Measurements from ENCODE around the gene DVL1. TPM values are rescaled to one million over a fixed set of nuclear protein-coding genes. Genes with fewer than 3 reads are reported as not detected.

DVL1 gene
- total and polyA plus RNA-seq, 9 of the 15 experiments (the other 6 are each of a cell fraction or from before 2014, with no cell fraction given): 0.62 to 135 (median 24.3) TPM

DNA sequence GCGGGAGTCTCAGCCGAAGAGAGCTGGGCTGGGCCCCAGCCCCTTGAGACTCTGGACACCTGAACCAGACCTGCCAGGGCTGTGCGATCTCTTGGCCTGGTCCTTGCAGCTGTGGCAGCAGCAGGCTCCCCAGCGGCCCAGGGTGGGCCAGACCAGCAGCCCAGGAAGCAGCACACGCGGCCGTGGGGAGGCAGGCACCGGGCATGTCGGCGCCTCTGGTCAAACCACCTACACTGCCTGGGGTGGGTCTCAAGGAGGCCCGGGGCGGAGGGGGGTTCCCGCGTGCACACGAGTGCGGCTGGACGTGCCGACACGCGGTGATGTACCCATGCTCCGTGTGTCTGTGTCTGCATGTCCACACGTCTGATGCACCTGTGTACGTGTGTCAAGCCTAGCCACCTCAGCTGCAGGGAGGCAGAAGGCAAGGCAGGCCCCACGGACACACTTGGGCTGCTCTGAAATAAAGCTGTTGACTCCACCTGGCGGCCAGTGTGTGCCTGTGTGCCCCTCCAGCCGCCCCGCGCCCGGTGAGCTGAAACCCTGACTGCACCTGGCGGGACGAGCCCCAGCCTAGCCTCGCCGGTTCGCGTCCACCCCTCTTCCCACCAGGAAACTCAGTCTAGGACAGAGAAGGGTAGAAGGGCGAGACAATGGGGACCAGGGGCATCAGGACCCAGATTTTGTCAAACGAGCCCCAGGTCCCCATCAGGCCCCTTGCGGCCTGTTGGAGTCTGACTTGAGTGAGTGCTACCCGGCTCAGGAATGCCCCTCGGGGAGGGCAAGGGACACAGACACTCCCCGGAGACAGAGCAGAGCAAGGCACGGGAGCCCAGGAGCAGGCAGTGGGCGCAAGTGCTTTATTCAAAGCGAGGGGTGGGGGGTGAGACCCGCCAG is 57.4 kb downstream of the DVL1 start (continued):
- TF ChIP-seq, protein P1, sequence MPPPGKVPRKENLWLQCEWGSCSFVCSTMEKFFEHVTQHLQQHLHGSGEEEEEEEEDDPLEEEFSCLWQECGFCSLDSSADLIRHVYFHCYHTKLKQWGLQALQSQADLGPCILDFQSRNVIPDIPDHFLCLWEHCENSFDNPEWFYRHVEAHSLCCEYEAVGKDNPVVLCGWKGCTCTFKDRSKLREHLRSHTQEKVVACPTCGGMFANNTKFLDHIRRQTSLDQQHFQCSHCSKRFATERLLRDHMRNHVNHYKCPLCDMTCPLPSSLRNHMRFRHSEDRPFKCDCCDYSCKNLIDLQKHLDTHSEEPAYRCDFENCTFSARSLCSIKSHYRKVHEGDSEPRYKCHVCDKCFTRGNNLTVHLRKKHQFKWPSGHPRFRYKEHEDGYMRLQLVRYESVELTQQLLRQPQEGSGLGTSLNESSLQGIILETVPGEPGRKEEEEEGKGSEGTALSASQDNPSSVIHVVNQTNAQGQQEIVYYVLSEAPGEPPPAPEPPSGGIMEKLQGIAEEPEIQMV (tag; conservative IDR thresholded peaks at IDR 0.05; ENCODE audit: low read depth): no peak
- TF ChIP-seq, protein P2, sequence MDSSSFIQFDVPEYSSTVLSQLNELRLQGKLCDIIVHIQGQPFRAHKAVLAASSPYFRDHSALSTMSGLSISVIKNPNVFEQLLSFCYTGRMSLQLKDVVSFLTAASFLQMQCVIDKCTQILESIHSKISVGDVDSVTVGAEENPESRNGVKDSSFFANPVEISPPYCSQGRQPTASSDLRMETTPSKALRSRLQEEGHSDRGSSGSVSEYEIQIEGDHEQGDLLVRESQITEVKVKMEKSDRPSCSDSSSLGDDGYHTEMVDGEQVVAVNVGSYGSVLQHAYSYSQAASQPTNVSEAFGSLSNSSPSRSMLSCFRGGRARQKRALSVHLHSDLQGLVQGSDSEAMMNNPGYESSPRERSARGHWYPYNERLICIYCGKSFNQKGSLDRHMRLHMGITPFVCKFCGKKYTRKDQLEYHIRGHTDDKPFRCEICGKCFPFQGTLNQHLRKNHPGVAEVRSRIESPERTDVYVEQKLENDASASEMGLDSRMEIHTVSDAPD (CRISPR knock-in tag; IDR thresholded peaks at IDR 0.05): no peak
- no peak for TF ChIP-seq GTF3C2 (IDR thresholded peaks at IDR 0.05; ENCODE audit: borderline replicate concordance, extremely low read depth, insufficient read length)
- no peak for TF ChIP-seq RNF219 (CRISPR knock-in tag; IDR thresholded peaks at IDR 0.05)
- TF ChIP-seq U2AF2 (optimal IDR thresholded peaks at IDR 0.05; ENCODE audit: low read depth, low read length): no peak
- peak; percentile 50; the same call in 1 of the 2 replicates for TF ChIP-seq MTA3 (IDR thresholded peaks at IDR 0.05; ENCODE audit: borderline replicate concordance)
- TF ChIP-seq CHD1 (IDR thresholded peaks at IDR 0.05; ENCODE audit: low read length): no peak
- TF ChIP-seq E2F3 (CRISPR knock-in tag; IDR thresholded peaks at IDR 0.05): no peak
- TF ChIP-seq CSDE1 (IDR thresholded peaks at IDR 0.05): no peak
- no peak for TF ChIP-seq SAFB2 (IDR thresholded peaks at IDR 0.05; ENCODE audit: borderline replicate concordance, low read depth, low read length, severe bottlenecking)
- TF ChIP-seq GTF2E2 (tag; IDR thresholded peaks at IDR 0.05): no peak
- TF ChIP-seq, protein P3, sequence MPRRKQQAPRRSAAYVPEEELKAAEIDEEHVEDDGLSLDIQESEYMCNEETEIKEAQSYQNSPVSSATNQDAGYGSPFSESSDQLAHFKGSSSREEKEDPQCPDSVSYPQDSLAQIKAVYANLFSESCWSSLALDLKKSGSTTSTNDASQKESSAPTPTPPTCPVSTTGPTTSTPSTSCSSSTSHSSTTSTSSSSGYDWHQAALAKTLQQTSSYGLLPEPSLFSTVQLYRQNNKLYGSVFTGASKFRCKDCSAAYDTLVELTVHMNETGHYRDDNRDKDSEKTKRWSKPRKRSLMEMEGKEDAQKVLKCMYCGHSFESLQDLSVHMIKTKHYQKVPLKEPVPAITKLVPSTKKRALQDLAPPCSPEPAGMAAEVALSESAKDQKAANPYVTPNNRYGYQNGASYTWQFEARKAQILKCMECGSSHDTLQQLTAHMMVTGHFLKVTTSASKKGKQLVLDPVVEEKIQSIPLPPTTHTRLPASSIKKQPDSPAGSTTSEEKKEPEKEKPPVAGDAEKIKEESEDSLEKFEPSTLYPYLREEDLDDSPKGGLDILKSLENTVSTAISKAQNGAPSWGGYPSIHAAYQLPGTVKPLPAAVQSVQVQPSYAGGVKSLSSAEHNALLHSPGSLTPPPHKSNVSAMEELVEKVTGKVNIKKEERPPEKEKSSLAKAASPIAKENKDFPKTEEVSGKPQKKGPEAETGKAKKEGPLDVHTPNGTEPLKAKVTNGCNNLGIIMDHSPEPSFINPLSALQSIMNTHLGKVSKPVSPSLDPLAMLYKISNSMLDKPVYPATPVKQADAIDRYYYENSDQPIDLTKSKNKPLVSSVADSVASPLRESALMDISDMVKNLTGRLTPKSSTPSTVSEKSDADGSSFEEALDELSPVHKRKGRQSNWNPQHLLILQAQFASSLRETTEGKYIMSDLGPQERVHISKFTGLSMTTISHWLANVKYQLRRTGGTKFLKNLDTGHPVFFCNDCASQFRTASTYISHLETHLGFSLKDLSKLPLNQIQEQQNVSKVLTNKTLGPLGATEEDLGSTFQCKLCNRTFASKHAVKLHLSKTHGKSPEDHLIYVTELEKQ (CRISPR knock-in tag; IDR thresholded peaks at IDR 0.05): no peak
- no peak for TF ChIP-seq PCBP2 (IDR thresholded peaks at IDR 0.05; ENCODE audit: low read depth, low read length, poor library complexity, severe bottlenecking)
